HK-2 (cell line): Measurements from ENCODE around the gene PDZRN4.
A peak's percentile ranks its signal among the peaks of the same experiment; 100 is the strongest.
"Not testable (repeated sequence)": the region's sequence is repeated elsewhere in the genome, so short reads cannot be mapped to it uniquely, and the experiment has no call there.

ENCODE experiments used
- DNase-seq: peaks from one replicate; pipeline ENCODE4 v3.0.0-alpha.2; 2018; ENCODE audit not compliant: unreplicated experiment

The PDZRN4 gene

GRCh38 chr12:41557344-41557743 is 369.2 kb downstream of the PDZRN4 start:
- DNase-seq = no peak

GRCh38 chr12:41558671-41559070 is 370.6 kb downstream of the PDZRN4 start:
- DNase-seq = no peak

DNA sequence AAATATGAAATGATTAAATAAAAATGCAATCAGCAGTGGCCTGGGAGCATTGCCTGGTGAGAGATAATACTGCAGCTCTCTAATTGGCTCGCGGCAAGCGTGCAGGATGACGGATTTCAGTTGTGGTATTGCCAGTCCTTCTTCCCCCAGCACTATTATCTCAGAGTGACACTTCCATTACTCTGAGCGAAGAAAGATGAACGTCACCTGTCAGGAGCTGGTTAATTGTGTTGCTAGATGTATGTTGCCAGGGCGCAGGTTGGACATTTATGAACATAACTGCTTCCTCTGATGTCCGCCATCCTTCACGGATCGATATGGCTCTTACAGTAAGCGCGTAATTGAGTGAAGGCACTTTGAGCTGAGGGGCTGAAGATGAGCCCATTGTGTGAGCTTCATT is 374.9 kb downstream of the PDZRN4 start:
- no peak for DNase-seq

GRCh38 chr12:41564816-41565215 is 376.7 kb downstream of the PDZRN4 start:
- DNase-seq = no peak

- DNase-seq = no peak
These were observed 378.6 kb downstream of the PDZRN4 start for GRCh38 chr12:41566703-41567102.

- no peak for DNase-seq
These were observed 385.3 kb downstream of the PDZRN4 start for GRCh38 chr12:41573445-41573844.

GRCh38 chr12:41576925-41577324 is 388.8 kb downstream of the PDZRN4 start:
- no peak for DNase-seq

GRCh38 chr12:41577995-41578394 is 389.9 kb downstream of the PDZRN4 start:
- DNase-seq = no peak

DNA sequence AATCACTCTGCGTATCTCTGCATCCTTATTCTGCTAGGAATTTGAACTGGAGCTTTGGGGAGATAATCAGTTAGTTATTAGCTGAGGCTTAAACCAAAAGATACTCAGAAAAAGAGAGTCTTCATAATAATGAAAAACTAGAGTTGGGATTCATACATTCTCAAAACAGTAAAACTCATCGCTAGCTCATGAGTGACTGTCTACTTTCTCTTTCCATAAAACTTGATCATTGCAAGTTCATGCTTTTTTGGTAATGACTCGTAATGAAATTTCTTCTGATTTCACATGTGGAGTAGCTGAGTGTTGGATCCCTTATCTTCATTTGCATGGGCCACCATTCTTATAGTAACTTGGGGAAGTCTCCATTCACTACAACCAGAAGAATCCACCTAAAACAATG is 397.7 kb downstream of the PDZRN4 start:
- no peak for DNase-seq

DNA sequence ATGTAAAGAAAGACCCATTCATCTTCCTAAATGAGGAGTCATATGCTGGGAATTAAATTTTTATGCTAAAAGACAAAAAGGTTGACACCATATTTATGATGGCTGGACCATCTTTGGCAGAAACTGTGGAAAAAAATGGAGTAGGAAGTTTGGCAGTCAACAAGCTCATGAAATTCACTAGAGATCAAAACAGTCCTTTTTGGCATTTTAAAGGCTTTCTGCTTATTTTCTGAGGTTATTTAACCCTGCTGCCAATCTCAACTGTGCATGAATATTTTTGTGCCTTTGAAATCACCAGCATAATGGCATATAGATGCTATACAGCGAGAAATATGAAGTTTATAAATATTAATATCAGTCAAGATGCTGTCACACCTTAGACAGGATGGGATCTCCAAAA is 399.5 kb downstream of the PDZRN4 start:
- no peak for DNase-seq

- DNase-seq = no peak
These were observed 401.8 kb downstream of the PDZRN4 start for GRCh38 chr12:41589878-41590277.

DNA sequence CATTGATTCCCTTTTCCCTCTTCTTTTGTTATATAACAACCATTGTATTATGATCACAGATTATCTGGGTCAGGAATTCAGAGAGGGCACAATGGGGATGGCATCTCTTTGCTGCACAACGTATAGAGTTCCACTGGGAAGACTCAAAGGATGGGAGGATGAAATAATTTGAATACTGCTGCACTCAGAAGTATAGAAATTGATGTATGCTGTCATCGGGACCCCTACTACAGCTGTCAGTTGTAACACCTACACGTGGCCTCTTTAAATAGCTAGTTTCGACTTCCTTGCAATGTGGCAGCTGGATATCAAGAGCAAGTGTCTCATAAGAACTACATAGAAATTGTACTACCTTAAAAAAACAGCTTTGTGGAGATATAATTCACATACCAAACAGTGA is 408.1 kb downstream of the PDZRN4 start:
- no peak for DNase-seq

DNA sequence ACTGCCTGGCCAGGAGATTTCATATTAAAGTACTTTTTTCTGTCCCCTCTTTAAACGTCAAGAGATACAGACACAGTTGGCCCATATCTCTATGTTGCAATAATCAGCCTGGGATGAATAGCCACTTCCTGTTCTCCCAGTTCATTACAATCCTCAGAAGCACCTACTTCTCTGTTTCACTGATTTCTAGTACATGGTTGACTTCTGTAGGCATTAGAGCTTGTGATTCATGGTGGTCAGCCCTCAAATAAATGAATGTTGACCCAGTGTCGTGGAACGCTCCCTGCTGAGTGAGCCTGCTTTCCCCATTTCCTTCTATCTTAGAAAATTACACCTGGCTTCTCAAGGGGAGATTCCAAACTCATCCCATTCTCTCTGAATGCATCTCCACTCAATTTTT is 416.7 kb downstream of the PDZRN4 start:
- DNase-seq = peak; percentile 10

GRCh38 chr12:41605545-41606305 is 417.6 kb downstream of the PDZRN4 start:
- DNase-seq = no peak

DNA sequence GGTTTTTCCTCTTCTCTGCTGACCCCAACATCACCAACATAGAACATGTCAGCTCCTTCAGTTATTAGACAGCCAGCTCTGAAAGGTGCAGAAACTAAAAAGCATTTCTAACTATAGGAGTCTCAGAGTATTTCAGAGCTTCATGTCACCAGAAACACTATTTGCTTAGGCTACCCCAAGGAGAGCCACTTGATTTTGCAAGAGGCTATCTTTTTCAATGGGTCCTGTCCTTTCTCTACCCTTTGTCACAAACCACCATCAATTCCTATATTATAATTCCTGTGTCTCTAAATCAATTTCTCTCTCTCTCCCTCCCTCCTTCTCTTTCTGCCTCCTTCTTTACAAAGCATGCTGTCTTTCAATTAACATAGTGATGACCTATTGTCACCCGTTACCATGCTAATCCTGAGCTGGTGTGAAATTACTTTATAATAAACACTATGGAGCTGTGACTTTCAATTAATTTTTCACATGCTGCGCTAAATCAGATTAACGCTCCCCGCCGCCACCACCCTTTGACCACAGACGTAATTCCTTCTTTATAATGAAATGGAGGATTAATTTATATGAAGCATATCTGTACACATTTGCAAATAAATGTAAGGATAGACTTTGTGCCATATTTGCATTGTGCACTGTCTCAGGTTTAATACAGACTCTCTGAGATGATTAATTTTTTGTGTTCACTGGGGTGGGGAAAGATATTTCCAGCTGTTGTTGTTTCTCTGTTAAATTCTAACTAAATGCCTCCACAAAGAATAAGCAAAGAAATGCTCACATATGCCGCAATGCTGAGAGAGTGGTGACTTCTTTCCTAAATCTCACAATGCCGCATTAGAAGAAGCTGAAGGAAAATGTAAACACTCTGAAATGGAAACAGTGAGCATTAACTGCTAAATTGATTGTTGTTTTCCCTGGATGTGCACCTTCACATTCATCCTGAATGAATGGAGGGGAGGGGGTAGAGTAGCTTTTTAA is 418.6 kb downstream of the PDZRN4 start:
- DNase-seq = no peak

DNA sequence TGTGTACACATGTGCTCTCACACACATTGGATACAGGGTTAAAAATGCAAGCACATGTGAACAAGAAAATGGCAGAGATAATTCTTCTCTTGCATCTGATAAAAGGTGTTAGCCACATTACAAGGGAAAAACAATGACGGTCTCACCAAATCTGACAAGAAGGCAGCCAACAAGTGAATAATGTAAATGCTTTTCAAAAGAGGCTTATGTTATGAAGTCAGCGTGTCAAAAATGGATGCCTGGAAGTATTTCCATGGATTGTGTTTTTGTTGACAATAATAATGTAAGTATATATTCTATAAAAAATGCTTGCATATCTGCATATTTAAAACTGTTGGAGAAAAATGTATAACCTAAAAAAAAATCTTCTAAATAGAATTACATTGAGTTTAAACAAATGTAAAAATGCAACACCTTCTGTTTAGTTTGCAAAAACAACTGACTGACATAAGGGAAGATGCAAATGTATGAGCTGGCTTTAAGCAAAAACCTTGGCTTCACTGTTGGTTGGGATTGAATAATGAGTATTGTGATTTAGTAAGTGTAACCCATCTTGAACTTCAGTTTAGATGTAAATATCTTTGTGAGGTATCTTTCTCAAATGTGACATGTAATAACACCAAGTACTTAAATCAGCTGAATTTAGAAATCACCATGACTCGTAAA is 424.9 kb downstream of the PDZRN4 start:
- no peak for DNase-seq

- DNase-seq = not testable (repeated sequence)
These were observed 427.1 kb downstream of the PDZRN4 start for GRCh38 chr12:41615174-41615573.

DNA sequence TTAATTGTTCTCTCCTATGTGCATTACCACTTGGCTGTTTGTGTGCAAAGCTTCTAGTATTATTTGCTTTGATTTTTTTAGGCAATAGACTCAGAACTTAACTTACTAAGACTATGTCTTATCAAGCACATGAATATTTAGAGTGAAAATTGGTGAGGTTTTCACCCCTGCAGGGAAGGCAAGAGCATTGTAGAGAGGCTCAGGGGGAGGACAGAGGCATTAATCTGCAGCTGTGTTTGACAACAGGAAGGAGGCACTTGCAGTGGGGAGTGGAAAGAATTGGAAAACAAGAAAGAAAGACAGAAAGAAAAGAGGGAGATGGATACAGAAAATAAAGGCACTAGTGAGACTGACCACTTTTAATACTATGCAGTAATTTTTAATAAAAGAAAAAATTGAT is 431.6 kb downstream of the PDZRN4 start:
- DNase-seq = no peak

GRCh38 chr12:41621291-41621690 is 433.2 kb downstream of the PDZRN4 start:
- no peak for DNase-seq
